Mucosa of gallbladder (tissue), 1 donor: ENCODE measurements around the gene PDSS1. TPM values are rescaled to one million over a fixed set of nuclear protein-coding genes. Genes with fewer than 3 reads are reported as not detected.

Source experiments
- DNase-seq: peaks from one replicate; pipeline ENCODE4 v3.0.0-alpha.2; 2020; ENCODE audit warnings: low spot score
- total RNA-seq: library from RNA; stranded (reverse); gene quantifications from one replicate; pipeline ENCODE4 v1.2.1, GENCODE V29; 2021
- donor health status: DM: no; HTN: no; CAD: no.

Gene PDSS1
- total RNA-seq, 1 donor from 2014 or later: 4.1 TPM

- DNase-seq: no peak
Measured at GRCh38 chr10:26792758-26793495, 95.4 kb downstream of the PDSS1 start.

Other genes starting within 250 kb of the PDSS1 start
- gene ABI1, start 163.3 kb downstream of the PDSS1 start, total RNA-seq: 57.1 TPM